Panc1 (cell line): ENCODE results near the gene WWOX. TPM values are rescaled to one million over a fixed set of nuclear protein-coding genes. Genes with fewer than 3 reads are reported as not detected.

Source experiments
- ATAC-seq: fragments of 200-7000 bp; cut with Tn5 transposase; 2 replicates; pipeline ENCODE4 v1.9.1; 2020; ENCODE audit warnings: mild to moderate bottlenecking, moderate library complexity
- BruUV-seq: library from RNA; stranded (reverse); fragments of 400-500 nt; replicated peaks from 2 replicates; lab custom pipeline; 2021; lab: Mats Ljungman, UMichigan
- CTCF ChIA-PET: fragments of 300-600 bp; sonication (Branson Sonifier 250); formaldehyde crosslinking; loops from one replicate; lab custom pipeline; 2022; ENCODE audit warnings: antibody characterized with exemption; lab: Charles Lee
- POLR2A ChIA-PET: fragments of 300-600 bp; sonication (Branson Sonifier 250); formaldehyde crosslinking; loops from one replicate; lab custom pipeline; 2022; ENCODE audit warnings: antibody characterized with exemption; lab: Charles Lee
- DNase-seq: peaks from one replicate; pipeline ENCODE4 v3.0.0-alpha.2; 2010; ENCODE audit warnings: low read depth, low spot score
- H3K27ac ChIP-seq: 2 replicates; pipeline ENCODE4 v1.5.1; 2011; ENCODE audit warnings: mild to moderate bottlenecking, low read length, inconsistent platforms
- H3K27me3 ChIP-seq: fragments of 200-500 bp; sonication (Bioruptor generic); 2 replicates; pipeline ENCODE4 v1.6.0; 2014; ENCODE audit warnings: low read length, inconsistent platforms; ENCODE audit not compliant: control insufficient read depth, insufficient read depth
- H3K36me3 ChIP-seq: fragments of 200-500 bp; sonication (Bioruptor generic); 2 replicates; pipeline ENCODE4 v1.5.1; 2014; ENCODE audit warnings: inconsistent platforms, mild to moderate bottlenecking, low read length, moderate library complexity; ENCODE audit not compliant: control insufficient read depth, insufficient read depth
- H3K4me1 ChIP-seq: 2 replicates; pipeline ENCODE4 v1.5.1; 2011; ENCODE audit warnings: inconsistent platforms, mild to moderate bottlenecking, low read length, moderate library complexity; ENCODE audit not compliant: control insufficient read depth, insufficient read depth
- H3K4me3 ChIP-seq, 2 experiments: 2 replicates each; pipeline ENCODE4 v1.5.1; 2011 to 2012; ENCODE audit warnings: low read depth in 2 of 2, low read length in 2 of 2, mild to moderate bottlenecking in 2 of 2, inconsistent platforms in 1 of 2, moderate library complexity in 1 of 2
- H3K9me3 ChIP-seq: fragments of 200-500 bp; sonication (Bioruptor generic); 2 replicates; pipeline ENCODE4 v1.5.1; 2014; ENCODE audit warnings: low read depth, mild to moderate bottlenecking, inconsistent platforms, low read length, moderate library complexity; ENCODE audit not compliant: control insufficient read depth, insufficient read depth
- POLR2AphosphoS5 ChIP-seq: IDR thresholded peaks from 2 replicates; pipeline ENCODE4 v1.6.1; 2012; ENCODE audit warnings: mild to moderate bottlenecking, low read depth, low read length, moderate library complexity
- SIN3A ChIP-seq: IDR thresholded peaks from 2 replicates; pipeline ENCODE4 v1.6.1; 2012; ENCODE audit warnings: low read depth, mild to moderate bottlenecking, low read length, moderate library complexity, borderline replicate concordance; ENCODE audit not compliant: insufficient read depth
- TCF7L2 ChIP-seq: IDR thresholded peaks from 2 replicates; pipeline ENCODE4 v1.6.1; 2011; ENCODE audit warnings: mild to moderate bottlenecking, low read depth, low read length, inconsistent platforms
- in situ Hi-C: cut with HindIII; loops from 2 replicates; pipeline ENCODE4 v1.10.0; 2016; ENCODE audit warnings: low sequenced_read_pairs, low pct_unique_long_range_greater_than_20kb
- intact Hi-C: fragments of 100-400 bp; cut with micrococcal nuclease; formaldehyde crosslinking; loops from one replicate; pipeline ENCODE4 v1.10.0; 2022; ENCODE audit not compliant: unreplicated experiment
- total RNA-seq: library from RNA; stranded (reverse); gene quantifications from one replicate; pipeline ENCODE4 v1.2.1, GENCODE V29; 2021; ENCODE audit not compliant: unreplicated experiment
- TF ChIP-seq, protein P1 (sequence below): fragments of 450-650 bp; IDR thresholded peaks from 2 replicates; pipeline ENCODE4 v1.5.1; 2017; ENCODE audit warnings: mild to moderate bottlenecking
- TF ChIP-seq, protein P2 (sequence below), 2 experiments: IDR thresholded peaks; 2 replicates each; pipeline ENCODE4 v1.6.1; 2011 to 2012; ENCODE audit warnings: low read depth in 2 of 2, control low read depth in 1 of 2, low read length in 1 of 2, mild to moderate bottlenecking in 1 of 2, moderate library complexity in 1 of 2; ENCODE audit not compliant: insufficient read depth in 1 of 2

WWOX gene
- total RNA-seq, 1 experiment from 2014 or later, result 12.5 TPM

DNA sequence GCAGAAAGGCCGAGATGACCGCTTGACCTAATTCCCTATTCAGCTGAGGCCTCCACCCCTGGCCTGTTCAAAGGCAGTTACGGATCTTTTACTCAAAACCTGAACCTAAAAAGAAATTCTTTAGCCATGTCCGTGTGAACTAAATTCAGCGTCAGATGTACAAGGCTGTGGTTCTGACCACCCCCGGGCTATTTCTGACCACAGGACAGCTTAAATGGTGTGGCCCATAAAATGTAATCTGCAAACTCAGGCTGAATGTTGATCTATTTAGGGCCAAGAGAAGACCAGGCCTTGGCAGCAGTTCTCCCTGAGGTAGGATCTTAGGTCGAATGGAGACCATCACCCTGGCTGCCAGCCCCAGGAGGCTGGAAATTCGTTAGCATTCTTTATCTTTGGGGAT is 485.5 kb downstream of the WWOX start:
- DNase-seq, result no peak
- in situ Hi-C loops, result no loop called here
- no peak overlapping the region for H3K27ac ChIP-seq
- CTCF ChIA-PET, result no interaction called here
- H3K27me3 ChIP-seq, result no peaks in the 10 kb centered on the region
- no TSS peak for BruUV-seq
- POLR2A ChIA-PET, result no interaction called here
- no peak for ATAC-seq
- no peaks in the 10 kb centered on the region for H3K36me3 ChIP-seq
- TF ChIP-seq POLR2AphosphoS5 (no peak), TCF7L2 (no peak), SIN3A (no peak)
- TF ChIP-seq, protein P1, sequence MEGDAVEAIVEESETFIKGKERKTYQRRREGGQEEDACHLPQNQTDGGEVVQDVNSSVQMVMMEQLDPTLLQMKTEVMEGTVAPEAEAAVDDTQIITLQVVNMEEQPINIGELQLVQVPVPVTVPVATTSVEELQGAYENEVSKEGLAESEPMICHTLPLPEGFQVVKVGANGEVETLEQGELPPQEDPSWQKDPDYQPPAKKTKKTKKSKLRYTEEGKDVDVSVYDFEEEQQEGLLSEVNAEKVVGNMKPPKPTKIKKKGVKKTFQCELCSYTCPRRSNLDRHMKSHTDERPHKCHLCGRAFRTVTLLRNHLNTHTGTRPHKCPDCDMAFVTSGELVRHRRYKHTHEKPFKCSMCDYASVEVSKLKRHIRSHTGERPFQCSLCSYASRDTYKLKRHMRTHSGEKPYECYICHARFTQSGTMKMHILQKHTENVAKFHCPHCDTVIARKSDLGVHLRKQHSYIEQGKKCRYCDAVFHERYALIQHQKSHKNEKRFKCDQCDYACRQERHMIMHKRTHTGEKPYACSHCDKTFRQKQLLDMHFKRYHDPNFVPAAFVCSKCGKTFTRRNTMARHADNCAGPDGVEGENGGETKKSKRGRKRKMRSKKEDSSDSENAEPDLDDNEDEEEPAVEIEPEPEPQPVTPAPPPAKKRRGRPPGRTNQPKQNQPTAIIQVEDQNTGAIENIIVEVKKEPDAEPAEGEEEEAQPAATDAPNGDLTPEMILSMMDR, result no peak
- TF ChIP-seq, protein P2, sequence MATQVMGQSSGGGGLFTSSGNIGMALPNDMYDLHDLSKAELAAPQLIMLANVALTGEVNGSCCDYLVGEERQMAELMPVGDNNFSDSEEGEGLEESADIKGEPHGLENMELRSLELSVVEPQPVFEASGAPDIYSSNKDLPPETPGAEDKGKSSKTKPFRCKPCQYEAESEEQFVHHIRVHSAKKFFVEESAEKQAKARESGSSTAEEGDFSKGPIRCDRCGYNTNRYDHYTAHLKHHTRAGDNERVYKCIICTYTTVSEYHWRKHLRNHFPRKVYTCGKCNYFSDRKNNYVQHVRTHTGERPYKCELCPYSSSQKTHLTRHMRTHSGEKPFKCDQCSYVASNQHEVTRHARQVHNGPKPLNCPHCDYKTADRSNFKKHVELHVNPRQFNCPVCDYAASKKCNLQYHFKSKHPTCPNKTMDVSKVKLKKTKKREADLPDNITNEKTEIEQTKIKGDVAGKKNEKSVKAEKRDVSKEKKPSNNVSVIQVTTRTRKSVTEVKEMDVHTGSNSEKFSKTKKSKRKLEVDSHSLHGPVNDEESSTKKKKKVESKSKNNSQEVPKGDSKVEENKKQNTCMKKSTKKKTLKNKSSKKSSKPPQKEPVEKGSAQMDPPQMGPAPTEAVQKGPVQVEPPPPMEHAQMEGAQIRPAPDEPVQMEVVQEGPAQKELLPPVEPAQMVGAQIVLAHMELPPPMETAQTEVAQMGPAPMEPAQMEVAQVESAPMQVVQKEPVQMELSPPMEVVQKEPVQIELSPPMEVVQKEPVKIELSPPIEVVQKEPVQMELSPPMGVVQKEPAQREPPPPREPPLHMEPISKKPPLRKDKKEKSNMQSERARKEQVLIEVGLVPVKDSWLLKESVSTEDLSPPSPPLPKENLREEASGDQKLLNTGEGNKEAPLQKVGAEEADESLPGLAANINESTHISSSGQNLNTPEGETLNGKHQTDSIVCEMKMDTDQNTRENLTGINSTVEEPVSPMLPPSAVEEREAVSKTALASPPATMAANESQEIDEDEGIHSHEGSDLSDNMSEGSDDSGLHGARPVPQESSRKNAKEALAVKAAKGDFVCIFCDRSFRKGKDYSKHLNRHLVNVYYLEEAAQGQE (IDR thresholded peaks at IDR 0.05; ENCODE audit: insufficient read depth in 1 of 2, low read depth in 2 of 2, low read length in 1 of 2), result no peak
- no peaks in the 10 kb centered on the region for H3K4me1 ChIP-seq
- intact Hi-C loops, result no loop called here
- H3K4me3 ChIP-seq, result no peak overlapping the region
- no peaks in the 10 kb centered on the region for H3K9me3 ChIP-seq

DNA sequence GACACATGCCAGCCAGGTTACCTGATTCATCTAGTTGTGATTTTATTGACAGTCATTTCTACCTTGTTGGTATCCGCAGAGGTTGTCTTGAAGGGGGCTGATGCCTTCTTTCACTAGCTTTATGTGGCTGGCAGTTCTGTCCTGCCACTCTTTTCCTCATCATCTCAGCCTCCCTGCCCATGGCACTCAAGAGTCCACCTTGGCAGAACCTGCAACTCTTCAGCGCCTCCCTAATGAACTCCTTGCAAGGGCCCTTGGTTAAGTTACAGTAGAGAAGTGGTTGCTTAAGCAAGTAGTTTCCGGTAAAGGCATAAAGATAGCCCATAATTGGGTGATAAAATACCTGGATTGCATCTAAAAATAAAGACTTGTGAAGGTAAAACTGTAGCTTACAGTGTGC is 489.9 kb downstream of the WWOX start:
- no peaks in the 10 kb centered on the region for H3K27me3 ChIP-seq
- H3K4me3 ChIP-seq, result no peak overlapping the region
- BruUV-seq, result no TSS peak
- DNase-seq (no peak), ATAC-seq (no peak)
- no peaks in the 10 kb centered on the region for H3K36me3 ChIP-seq
- H3K9me3 ChIP-seq, result no peaks in the 10 kb centered on the region
- intact Hi-C loops, result no loop called here
- H3K4me1 ChIP-seq, result no peaks in the 10 kb centered on the region
- in situ Hi-C loops, result no loop called here
- TF ChIP-seq TCF7L2, result no peak
- TF ChIP-seq POLR2AphosphoS5, result no peak
- TF ChIP-seq SIN3A, result no peak
- TF ChIP-seq, protein P2 (IDR thresholded peaks at IDR 0.05; ENCODE audit: insufficient read depth in 1 of 2, low read depth in 2 of 2, low read length in 1 of 2), result no peak
- TF ChIP-seq, protein P1, result no peak
- CTCF ChIA-PET, result no interaction called here
- POLR2A ChIA-PET, result no interaction called here
- no peak overlapping the region for H3K27ac ChIP-seq
